Bronchial epithelial cell (primary cell): ENCODE results near the gene E2F1. TPM values are rescaled to one million over a fixed set of nuclear protein-coding genes. Genes with fewer than 3 reads are reported as not detected.

Experiments
- DNase-seq: peaks from one replicate; pipeline ENCODE4 v3.0.0-alpha.2; 2010; ENCODE audit warnings: low read depth
- FAIRE-seq: peaks from 2 replicates; lab custom pipeline; 2011; peaks lifted over from hg19 to GRCh38; lab: Jason Lieb, UNC
- H3K27me3 ChIP-seq: 2 replicates; pipeline ENCODE4 v1.5.1; 2011; ENCODE audit warnings: low read length; ENCODE audit not compliant: control insufficient read depth, insufficient read depth
- H3K36me3 ChIP-seq: 2 replicates; pipeline ENCODE4 v1.5.1; 2011; ENCODE audit warnings: low read length; ENCODE audit not compliant: control insufficient read depth, insufficient read depth
- H3K4me3 ChIP-seq: 2 replicates; pipeline ENCODE4 v1.5.1; 2011; ENCODE audit warnings: mild to moderate bottlenecking, low read depth, low read length, control low read depth
- total RNA-seq: library from RNA; depleted of rRNA; stranded (reverse); fragments of >200 nt; gene quantifications from 2 replicates; pipeline ENCODE4 v1.2.1, GENCODE V29; 2014
- TF ChIP-seq, protein P1 (sequence below): IDR thresholded peaks from 2 replicates; pipeline ENCODE4 v1.5.1; 2011; ENCODE audit warnings: mild to moderate bottlenecking, moderate library complexity, low read length, control low read depth, inconsistent platforms; ENCODE audit not compliant: insufficient read depth, severe bottlenecking

E2F1 gene
- total RNA-seq, 1 donor from 2014 or later, result 0.26 TPM

DNA sequence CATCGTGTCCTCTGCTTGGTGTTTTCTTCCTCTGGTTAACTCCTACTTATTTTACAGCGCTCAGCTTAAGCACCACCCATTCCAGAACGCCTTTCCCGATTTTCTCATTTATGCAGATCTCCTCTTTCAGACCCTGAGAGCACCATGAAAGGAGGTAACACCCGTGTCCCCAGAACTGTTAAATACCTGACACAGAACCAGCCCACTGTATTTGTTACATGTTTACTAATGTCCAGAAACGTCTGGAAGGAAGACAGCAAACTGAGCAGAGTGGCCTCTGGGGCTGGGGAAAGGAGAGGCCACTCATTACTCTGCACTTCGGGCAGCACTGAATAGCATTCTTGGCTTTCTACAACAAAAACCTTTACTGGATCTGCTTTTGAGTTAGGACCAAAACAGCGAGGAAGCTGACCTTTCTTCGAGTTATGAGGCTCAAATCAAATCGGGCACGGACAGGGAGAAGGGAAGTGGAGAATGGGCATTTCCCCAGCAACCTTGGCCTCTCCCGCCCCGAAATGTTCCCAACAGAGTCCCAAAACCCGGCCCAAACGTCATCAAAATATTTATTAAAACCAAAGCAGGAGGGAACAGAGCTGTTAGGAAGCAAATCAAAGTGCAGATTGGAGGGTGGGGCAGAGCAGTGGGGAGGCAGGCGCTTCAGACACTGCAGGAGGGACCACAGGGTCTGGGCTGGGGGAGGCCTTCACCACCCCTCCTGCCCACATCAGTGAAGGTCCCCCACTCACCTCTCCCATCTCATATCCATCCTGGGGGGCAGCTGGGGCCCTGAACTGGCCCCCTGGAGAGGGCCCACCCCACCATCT lies 10.8 kb downstream of the E2F1 start:
- TF ChIP-seq, protein P1, sequence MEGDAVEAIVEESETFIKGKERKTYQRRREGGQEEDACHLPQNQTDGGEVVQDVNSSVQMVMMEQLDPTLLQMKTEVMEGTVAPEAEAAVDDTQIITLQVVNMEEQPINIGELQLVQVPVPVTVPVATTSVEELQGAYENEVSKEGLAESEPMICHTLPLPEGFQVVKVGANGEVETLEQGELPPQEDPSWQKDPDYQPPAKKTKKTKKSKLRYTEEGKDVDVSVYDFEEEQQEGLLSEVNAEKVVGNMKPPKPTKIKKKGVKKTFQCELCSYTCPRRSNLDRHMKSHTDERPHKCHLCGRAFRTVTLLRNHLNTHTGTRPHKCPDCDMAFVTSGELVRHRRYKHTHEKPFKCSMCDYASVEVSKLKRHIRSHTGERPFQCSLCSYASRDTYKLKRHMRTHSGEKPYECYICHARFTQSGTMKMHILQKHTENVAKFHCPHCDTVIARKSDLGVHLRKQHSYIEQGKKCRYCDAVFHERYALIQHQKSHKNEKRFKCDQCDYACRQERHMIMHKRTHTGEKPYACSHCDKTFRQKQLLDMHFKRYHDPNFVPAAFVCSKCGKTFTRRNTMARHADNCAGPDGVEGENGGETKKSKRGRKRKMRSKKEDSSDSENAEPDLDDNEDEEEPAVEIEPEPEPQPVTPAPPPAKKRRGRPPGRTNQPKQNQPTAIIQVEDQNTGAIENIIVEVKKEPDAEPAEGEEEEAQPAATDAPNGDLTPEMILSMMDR, result no peak
- Histone ChIP-seq H3K36me3 (no peaks in the 10 kb centered on the region), H3K4me3 (peak overlapping the region; percentile 52), H3K27me3 (no peaks in the 10 kb centered on the region)
- no peak for FAIRE-seq
- DNase-seq, result no peak

DNA sequence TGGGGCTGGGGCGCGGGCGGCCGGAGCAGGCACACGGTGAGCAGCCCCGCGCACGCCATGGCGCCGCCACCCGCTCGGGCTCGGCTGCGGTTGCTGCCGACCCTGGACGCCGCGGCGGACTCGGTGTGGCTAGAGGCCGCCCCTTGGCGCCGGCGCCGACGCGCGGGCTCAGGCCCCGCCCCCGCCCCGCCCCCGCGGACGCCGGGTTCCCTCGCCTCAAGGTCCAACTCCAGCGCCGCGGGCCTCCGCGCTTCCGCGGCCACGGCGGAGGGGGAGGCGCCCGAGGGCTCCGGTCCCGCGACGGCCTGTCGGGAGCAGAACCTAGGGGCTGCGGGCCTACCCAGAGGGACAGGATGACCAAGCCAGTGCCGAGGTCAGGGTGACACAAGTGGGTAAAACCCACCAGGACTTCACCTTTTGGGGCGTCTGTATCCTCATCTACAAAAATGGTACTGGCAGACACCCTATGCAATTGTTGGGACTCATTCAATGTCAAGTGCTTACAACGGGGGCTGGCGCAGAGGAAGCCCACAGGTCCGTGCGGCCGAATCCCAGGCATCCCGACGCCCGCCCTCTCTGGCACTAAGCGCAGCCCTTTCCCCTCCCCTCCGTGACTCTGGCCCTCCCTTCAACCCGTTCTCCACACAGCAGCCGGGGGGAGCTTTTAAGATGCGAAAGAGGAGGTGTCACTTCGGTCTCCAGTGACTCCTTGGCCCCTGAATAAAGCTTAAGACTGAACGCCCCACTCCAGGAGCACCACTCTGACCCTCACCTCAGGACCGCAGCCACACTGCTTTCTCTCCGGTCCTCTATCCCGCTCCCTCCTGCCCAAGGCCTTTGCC lies 11.7 kb downstream of the E2F1 start, which contains the start of gene NECAB3:
Gene NECAB3 (minus strand): TSS at position 135 of the 842 bp plus-strand sequence. CDS start 76 bp downstream, at position 59.
- no peaks in the 10 kb centered on the region for H3K36me3 ChIP-seq
- TF ChIP-seq, protein P1, result no peak
- FAIRE-seq (no peak), DNase-seq (peak; percentile 34)
- H3K4me3 ChIP-seq, result peak within 1 kb of the TSS; percentile 52
- H3K27me3 ChIP-seq, result no peaks in the 10 kb centered on the region

DNA sequence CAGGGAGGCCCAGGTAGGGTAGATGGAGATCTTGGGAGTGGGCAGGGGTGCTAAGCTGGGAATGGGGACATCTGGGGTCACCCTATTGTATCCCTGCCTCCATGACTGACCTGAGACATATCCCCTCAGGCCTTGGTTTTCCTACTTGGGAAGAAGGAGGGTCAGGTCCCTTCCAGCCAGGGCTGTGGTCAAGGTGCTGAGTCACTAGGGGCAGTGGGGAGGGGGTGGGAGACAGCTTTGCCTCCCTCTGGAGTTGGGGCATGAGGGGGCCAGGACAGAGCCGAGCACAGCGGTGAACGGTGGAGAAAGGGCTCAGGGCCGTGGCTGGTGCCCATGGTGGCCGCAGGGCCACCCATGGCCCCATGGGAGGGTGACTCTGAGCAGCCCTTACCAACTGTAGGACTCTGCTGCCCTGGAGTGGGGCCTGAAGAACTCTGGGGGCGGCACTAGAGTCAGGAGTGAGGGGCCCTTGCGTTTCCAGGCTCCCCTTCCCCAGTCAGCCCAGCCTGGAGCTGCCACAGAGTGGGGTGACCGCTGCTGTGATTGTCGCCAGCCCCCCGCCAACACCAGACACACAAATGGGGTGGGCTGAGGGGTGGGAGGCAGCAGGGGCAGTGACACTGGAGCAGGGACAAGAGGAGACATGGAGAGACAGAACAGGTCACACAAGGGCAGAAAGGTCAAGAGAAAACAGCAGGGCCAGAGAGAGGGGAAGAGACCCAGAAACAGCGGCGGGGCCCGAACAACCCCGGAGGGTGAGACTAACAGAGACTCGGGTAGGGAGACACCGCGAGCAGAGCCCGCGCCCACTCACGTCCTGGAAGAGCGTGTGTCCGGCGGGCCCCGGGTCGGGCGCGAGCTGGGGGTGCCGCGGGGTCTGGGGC lies 12.5 kb downstream of the E2F1 start:
- no peaks in the 10 kb centered on the region for H3K36me3 ChIP-seq

DNA sequence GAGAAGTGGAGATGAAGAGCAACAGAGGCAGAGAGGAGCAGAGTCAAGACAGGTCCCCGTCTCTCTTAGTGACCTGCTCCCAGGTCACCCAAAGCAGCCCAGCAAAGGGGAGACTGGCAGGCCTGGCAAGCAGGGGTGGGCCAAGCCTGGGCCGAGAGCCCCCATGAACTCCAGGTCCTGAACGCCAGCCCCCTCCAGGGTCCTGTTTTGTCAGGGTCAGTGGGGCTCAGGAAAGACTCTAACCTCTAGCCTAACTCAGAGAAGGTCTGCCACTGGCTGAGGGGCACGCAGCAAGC lies 13.1 kb downstream of the E2F1 start:
- no peaks in the 10 kb centered on the region for H3K36me3 ChIP-seq
- no peak for FAIRE-seq
- no peak overlapping the region for H3K4me3 ChIP-seq
- DNase-seq, result no peak
- no peaks in the 10 kb centered on the region for H3K27me3 ChIP-seq
- TF ChIP-seq, protein P1, result no peak

More for the DNA sequence above, 12.5 kb downstream of the E2F1 start:
- H3K4me3 ChIP-seq, result peak overlapping the region; percentile 52
- no peaks in the 10 kb centered on the region for H3K27me3 ChIP-seq
- TF ChIP-seq, protein P1, result no peak
- FAIRE-seq (no peak), DNase-seq (no peak)

DNA sequence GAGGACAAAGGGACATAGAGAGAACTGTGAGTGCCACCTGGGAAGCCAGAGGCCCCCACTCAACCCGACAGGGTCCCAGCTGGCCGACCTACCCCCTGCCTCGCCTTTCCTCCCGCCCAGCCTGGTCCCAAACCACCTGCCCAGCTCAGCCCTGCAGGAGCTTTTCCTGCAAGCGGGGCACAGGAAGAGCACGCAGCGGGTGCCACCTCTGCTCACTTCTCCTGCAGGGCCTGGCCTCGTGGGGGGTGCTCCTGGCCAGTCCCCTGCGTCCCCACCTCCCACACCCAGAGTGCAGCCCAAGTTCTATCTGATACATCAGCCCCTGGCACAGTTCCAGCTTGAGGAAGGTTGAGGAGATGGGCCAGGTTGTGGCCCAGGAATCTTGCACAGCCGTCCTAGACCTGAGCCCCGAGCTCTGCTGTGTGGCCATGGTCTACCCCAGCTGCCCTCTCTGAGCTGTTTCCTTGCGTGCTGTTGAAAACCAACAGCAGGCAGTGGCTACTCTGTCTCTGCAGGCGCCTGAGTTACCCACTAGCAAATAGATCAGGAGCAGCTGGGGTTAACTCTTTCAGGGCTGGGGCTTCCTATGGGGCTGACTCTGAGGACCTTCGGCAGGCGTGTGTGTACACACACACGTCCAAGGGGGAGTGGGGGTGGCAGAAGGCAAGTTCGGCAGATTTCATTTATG lies 13.6 kb downstream of the E2F1 start:
- TF ChIP-seq, protein P1, result no peak
- no peaks in the 10 kb centered on the region for H3K36me3 ChIP-seq
- no peaks in the 10 kb centered on the region for H3K27me3 ChIP-seq
- no peak overlapping the region for H3K4me3 ChIP-seq
- no peak for FAIRE-seq
- no peak for DNase-seq
